Measurements from ENCODE around the gene TEX51. TPM values are rescaled to one million over a fixed set of nuclear protein-coding genes. Genes with fewer than 3 reads are reported as not detected.

Gene TEX51
- total RNA-seq, 1 experiment from 2014 or later: not detected

DNA sequence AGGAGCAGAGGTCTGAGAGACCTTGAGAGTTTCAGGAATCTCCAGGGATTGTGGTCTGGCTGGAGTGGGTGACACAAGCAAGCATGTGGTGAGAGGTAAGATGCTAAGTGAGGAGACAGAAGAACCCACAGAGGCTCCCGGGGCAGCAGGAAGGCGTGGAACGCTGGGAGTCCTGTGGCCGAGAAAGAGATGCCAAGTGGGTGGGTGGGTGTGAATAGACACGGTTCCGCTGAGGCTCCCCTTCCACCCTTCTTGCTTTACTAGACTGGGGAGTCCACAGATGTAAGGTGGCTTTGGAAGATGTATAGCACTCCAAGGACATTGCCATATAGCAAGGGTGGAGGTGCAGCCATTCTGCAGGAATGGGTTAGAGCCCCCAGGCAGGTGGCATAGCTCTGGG is 4.2 kb downstream of the TEX51 start:
- no peak for DNase-seq (ENCODE audit: low read depth, low spot score)
- in situ Hi-C loops (cut with HindIII; ENCODE audit: low pct_unique_long_range_greater_than_20kb, low sequenced_read_pairs): no loop called here

DNA sequence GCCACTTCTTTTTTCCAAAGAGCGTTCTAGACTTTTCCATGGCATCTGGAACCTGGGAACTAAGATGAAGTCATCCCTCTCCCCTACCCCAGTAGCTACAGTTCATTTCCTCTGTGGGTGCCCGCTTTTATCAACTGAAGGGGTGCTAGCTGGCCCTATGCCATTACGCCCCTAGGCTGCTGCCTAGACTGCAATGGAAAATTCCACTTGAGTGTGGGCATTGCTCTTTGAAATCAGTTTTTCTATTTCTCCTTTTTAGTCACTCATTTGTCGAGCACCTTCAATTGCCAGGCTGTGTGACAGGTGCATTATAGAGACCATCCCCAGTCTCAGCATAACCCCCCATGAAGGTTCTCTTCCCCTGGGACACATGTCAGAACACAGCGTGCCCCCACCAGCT is 7.3 kb downstream of the TEX51 start:
- no peak for DNase-seq (ENCODE audit: low read depth, low spot score)
- in situ Hi-C loops (cut with HindIII; ENCODE audit: low pct_unique_long_range_greater_than_20kb, low sequenced_read_pairs): no loop called here

DNA sequence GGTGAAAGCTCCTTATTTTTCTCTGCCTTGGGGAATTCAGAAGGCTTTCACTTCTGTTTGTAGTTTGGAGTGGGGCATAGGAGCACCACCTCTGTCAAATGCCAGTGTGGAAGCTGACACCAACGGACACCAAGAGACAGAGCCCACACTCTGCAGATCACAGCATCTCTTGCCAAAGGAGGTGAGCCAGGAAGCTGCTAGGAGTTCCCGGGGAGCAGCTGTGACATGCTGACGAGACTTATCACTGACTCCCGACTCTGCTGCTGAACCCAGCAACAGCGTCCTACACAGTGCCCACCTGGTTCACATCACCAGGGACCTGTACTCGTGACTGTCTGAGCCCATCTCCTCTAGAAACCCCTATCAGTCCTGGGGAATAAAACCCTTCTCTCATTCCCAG is 8.1 kb downstream of the TEX51 start:
- no peak for DNase-seq (ENCODE audit: low read depth, low spot score)
- in situ Hi-C loops (cut with HindIII; ENCODE audit: low pct_unique_long_range_greater_than_20kb, low sequenced_read_pairs): no loop called here

DNA sequence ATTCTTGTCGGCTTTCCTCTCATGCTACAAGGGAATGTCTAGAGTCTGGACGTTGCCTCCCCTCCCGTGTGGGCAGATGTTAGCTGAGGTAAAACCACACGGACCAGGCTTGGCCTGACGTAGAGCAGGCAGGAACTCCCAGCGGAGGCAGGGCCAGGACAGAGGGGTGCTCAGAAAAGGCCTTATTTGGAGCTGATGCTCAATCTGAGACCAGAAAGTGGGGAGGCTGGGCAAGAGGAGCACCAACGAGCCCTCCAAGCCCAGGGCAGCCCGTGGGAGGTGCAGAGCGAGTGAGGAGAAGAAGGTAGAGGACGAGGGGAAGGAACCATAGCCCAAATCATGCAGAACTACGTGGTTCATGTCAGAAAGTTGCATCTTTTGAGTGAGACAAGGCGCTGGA is 9.0 kb downstream of the TEX51 start:
- in situ Hi-C loops (cut with HindIII; ENCODE audit: low pct_unique_long_range_greater_than_20kb, low sequenced_read_pairs): no loop called here
- no peak for DNase-seq (ENCODE audit: low read depth, low spot score)

DNA sequence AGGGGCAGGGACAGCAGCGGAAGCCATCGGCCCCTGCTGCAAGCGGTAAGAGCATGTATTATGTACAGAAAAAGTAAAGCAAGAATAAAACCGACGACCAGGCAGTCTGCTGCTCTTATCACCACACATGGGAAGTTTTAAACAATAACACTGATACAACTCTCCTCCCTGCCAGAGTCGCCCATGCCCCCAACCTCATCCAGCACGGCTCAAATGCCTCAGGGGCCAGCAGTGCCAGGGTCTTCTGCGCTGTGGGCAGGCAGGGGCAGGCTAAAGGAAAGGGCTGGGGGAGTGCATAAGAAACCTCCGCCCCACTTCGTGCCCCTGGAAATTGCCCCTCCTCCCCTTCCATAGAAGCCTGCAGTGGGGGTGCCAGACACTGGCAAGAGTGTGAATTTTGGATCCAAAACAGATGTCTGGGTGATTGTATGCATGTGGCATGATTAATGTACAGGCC is 10.1 kb downstream of the TEX51 start:
- no peak for DNase-seq (ENCODE audit: low read depth, low spot score)
- in situ Hi-C loops (cut with HindIII; ENCODE audit: low pct_unique_long_range_greater_than_20kb, low sequenced_read_pairs): no loop called here

DNA sequence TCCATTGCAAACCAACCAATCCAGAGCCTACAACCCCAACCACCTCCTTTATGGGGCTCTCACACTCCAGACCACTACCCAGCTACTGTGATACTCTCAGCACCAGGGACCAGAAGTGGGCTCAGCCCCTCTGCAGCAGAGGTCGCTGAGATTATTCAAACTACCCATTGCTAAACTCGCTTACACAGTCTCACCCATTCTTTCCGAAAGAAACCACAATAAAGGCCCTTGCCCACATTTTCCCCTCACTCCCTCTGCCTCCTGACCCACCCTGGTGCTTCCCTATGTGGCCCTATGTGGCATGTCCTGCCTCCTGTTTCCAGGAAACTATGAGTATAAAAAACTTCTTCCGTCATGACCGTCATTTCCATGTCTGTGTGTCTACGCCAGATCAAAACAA is 10.7 kb downstream of the TEX51 start:
- no peak for DNase-seq (ENCODE audit: low read depth, low spot score)
- in situ Hi-C loops (cut with HindIII; ENCODE audit: low pct_unique_long_range_greater_than_20kb, low sequenced_read_pairs): no loop called here

DNA sequence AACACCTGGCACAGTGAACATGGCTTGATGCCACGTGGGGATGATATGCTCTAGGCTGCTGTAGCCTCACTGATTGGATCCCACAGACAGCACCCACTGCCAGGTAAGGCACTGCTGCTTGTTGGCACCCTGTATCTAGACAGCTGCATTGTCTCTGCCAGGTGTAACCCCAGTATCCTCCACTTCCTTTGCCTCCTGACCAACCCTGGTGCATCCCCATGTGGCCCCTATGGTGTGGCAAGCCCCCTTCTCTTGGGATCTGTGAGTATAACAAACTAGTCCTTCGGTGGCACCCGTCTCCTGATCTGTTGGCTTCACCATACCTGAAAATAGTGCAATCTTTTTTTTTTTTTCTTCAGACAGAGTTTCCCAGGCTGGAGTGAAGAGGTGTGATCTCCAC is 11.1 kb downstream of the TEX51 start:
- in situ Hi-C loops (cut with HindIII; ENCODE audit: low pct_unique_long_range_greater_than_20kb, low sequenced_read_pairs): no loop called here
- DNase-seq (ENCODE audit: low read depth, low spot score): no peak

DNA sequence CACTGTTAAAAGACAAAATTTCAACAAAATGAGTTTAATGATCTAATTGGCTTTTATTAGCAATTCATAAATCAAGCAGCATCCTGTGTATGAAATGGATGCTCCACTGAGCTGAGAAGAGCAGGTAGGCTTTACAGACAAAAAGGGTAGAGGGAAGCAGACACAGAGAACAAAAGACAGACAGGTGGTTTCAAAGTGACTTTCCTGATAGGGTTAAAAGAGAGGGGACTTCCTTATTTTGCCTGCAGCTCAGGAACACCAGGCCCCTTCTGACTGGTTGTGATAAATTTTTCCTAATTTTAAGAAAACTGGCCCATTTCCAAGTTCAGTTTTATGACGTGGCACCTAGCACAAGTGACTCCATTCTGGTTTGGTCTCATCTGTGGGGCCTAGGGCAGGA is 11.9 kb downstream of the TEX51 start:
- no peak for DNase-seq (ENCODE audit: low read depth, low spot score)
- in situ Hi-C loops (cut with HindIII; ENCODE audit: low pct_unique_long_range_greater_than_20kb, low sequenced_read_pairs): no loop called here

DNA sequence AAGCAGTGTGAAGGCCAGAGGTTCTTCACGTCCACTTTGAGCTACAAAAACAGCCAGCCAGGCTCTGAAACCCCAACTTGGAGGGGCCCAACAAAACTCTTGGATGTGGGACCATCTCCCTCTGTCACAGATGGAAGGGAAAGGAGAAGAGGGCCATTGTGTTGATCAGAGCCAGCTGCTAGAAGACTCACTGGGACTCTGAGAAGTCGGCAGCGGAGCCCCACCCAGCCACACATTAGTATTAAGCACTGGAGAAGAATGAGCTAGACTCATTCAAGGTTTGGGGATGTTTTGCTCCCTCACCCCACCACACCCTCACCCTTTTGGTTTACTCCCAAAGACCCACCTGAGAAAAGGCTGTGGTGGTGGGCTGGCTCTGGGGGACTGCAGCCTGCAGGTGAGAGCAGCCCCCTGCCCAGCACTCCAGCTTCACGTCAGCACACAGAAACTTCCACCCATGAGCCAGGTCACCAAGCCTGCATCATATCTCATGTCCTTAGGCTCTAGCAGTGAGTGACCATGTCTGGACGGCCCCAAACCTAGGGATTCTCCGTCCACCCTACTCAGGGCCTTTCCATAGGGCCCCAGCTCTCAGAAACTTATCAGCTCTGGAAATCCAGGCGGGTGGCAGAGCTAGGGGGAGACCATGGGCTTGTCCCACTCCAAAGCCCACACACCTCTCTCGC is 12.6 kb downstream of the TEX51 start:
- in situ Hi-C loops (cut with HindIII; ENCODE audit: low pct_unique_long_range_greater_than_20kb, low sequenced_read_pairs): no loop called here

DNA sequence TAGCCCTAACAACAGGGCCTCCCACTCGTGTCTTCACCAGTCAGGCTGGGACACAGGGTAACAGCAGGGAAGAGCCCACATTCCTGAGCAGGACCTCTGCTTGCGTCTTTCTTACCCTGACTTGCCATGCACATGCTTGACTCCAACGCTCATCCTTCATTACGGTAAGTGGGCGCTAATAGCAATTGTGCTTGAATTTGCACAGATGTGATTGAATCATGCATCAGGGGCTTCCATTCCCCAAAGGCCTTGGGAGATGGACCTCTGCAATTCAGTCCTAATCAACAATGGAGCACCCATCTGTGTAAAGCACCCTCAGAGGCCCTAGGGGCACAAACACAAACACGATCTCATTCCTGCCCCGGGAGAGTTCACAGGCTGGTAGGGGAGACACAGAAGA is 13.5 kb downstream of the TEX51 start:
- in situ Hi-C loops (cut with HindIII; ENCODE audit: low pct_unique_long_range_greater_than_20kb, low sequenced_read_pairs): no loop called here

More for the DNA sequence above, 12.6 kb downstream of the TEX51 start:
- no peak for DNase-seq (ENCODE audit: low read depth, low spot score)

DNA sequence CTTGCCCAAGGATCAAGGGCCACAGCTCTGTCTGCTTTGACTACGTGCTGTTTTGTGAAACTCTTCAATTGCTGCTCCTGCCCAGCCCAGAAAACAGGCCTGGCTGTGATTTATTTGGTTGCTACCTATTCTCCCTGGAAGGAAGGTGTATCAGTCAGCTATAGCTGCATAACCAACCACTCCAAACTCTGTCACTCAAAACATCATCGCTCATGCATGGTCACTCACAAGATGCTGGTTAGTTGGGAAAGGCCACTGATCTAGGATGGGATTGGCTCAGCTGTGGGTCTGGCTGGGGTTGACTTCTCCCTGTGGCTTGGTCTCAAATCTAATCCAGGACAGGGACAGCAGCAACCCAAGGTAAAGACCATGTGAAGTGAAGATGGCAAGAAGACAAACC is 14.6 kb downstream of the TEX51 start:
- no peak for DNase-seq (ENCODE audit: low read depth, low spot score)
- in situ Hi-C loops (cut with HindIII; ENCODE audit: low pct_unique_long_range_greater_than_20kb, low sequenced_read_pairs): no loop called here

More for the DNA sequence above, 13.5 kb downstream of the TEX51 start:
- no peak for DNase-seq (ENCODE audit: low read depth, low spot score)

DNA sequence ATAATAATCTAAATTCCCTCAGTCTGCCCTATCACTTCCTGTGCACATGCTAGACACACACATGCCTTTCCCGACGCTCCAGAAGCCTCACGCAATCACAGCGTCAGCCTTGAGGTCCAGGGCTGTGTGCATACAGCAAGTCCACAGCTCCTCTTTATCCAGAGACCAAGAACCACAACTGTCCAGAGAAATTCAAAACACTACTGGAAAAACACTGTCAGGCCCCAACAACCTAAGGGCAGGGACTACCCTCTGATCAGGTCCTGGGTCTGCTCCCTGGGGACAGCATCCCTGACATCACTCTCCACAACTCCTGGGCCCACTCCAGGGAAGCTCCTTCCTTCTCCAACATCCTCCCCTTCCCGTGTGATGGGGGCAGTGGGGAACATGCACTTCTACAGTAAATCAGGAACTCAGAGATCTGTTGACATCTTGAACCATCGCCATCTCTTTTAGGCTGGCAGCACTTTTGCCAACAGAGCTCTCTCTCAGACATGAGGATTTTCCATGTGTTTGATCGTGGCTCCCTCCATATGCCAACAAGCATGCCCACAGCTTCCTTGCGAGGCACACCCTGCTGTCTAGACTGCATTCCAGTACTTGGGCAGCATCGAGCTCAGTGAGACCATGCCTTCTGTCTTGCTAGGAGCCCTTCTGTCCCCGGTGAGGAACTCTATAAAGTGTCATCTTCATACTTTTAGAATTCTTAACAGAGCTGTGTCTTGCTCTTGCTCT is 15.4 kb downstream of the TEX51 start:
- in situ Hi-C loops (cut with HindIII; ENCODE audit: low pct_unique_long_range_greater_than_20kb, low sequenced_read_pairs): no loop called here
- no peak for DNase-seq (ENCODE audit: low read depth, low spot score)

DNA sequence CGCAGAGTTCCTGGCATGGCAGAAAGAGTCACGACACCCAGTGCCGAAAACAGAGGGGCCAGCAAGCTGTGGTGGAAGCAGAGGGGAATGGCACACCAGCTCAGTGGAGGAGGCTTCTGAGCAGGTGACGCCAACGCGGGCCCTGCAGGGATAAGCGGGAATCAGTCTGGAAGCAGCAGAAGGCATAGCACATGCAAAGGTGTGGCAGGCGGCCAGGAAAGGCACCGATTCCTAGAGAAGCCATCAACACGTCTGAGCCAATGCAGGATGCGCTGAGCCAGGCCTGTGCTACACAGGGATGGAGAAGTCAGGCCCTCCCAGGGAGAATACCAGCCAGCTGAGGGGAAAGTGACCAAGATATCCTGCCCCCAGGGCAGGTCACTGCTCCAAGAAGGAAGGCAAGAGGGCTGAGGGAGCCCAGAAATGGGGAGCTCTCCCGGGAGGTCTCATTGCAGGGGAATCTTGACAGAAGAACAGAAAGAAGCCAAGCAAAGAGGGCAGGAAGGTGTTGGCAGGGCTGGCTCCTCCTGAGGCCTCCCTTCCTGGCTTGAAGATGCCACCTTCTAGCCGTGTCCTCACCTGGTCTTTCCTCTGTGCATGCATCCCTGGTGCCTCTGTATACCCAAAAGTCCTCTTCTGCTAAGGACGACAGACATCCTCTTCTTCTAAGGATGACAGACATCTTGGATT is 16.3 kb downstream of the TEX51 start:
- DNase-seq (ENCODE audit: low read depth, low spot score): no peak

DNA sequence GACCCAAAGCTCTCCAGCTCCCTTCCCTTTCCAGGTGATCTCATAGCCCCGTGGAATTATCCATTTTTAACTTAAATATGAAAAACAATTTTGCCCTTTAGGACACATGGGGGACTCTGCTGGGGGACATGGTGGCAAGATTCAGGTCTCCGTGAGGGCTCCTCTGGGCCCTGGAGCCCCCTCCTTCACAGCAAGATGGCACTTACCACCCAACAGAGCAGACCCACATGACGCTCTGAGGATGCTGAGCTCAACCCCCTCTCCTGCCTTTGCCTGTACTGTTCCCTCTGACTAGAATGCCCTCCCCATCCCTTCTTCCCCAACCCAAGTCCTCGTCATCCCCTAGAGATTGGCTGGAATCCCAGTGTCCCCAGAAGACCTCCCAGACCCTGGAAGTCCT is 17.2 kb downstream of the TEX51 start:
- in situ Hi-C loops (cut with HindIII; ENCODE audit: low pct_unique_long_range_greater_than_20kb, low sequenced_read_pairs): no loop called here
- DNase-seq (ENCODE audit: low read depth, low spot score): no peak

More for the DNA sequence above, 16.3 kb downstream of the TEX51 start:
- in situ Hi-C loops (cut with HindIII; ENCODE audit: low pct_unique_long_range_greater_than_20kb, low sequenced_read_pairs): no loop called here

DNA sequence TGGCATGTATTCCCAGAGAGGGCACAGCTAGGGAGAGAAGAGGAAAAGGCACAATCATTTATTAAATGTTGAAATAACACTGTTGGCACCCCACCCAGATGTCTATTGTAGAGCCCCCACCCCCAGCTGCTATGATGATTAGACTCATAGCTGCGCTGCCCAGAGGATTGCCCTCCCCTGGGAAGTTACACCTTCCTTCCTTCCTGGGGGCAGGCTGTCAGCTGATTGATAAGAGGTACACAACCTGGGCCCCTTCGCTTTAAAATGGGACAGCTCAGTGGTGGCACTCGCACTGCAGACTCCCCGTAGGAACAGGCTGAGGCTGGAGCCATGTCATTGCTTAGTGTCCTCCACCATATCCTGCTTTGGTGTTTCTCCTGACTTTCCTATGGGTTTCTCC is 18.1 kb downstream of the TEX51 start:
- DNase-seq (ENCODE audit: low read depth, low spot score): no peak
- in situ Hi-C loops (cut with HindIII; ENCODE audit: low pct_unique_long_range_greater_than_20kb, low sequenced_read_pairs): no loop called here

DNA sequence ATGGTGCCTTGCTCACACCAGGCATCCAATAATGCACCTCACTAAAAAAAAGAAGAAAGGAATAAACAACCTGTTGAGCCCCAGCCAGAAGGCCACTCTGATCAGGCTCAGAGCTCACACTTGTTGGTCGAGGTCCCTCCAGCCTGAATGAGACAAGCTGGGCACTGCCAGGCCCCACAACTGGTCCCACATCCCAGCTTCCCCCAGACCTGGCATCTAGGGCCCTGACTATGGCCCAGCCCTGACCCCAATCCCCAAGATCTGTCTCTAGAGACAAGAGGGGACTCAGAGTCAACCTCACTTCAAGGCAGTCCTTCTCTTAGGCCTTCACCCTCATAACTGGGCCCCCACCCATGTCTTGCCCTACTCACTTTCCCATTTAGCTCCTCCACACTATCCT is 22.4 kb downstream of the TEX51 start:
- in situ Hi-C loops (cut with HindIII; ENCODE audit: low pct_unique_long_range_greater_than_20kb, low sequenced_read_pairs): no loop called here

DNA sequence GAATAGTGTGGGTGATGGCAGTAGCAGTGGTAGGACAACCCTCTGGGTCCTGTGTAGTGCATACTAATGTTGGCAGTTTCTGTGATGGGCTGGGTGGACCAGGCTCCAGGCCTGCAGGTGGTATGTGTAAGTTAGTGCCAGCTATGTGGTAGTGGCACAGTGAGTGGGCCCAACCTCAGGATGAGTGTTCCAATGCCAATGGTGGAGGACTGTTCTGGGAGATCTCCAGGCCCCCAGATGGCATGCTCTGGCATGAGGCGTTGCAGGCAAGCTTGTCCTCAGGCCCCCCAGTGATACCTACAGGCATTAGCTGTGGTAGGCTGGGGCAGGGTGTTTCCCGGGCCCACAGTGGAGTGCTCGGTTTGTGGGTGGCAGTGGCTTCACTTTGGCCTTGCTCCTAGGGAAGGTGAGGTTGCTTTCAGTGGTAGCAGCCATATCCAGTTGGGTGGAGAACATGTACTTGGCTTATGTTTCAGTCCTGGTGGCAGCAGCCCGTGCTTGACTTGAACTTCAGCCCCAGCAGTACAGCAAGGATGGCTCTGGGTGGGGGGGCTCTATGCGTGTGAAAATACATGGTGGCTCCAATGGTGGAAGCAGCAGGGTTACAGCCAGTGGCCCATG is 32.4 kb downstream of the TEX51 start:
- in situ Hi-C loops (cut with HindIII; ENCODE audit: low pct_unique_long_range_greater_than_20kb, low sequenced_read_pairs): no loop called here
- no peak for DNase-seq (ENCODE audit: low read depth, low spot score)

More for the DNA sequence above, 22.4 kb downstream of the TEX51 start:
- no peak for DNase-seq (ENCODE audit: low read depth, low spot score)

DNA sequence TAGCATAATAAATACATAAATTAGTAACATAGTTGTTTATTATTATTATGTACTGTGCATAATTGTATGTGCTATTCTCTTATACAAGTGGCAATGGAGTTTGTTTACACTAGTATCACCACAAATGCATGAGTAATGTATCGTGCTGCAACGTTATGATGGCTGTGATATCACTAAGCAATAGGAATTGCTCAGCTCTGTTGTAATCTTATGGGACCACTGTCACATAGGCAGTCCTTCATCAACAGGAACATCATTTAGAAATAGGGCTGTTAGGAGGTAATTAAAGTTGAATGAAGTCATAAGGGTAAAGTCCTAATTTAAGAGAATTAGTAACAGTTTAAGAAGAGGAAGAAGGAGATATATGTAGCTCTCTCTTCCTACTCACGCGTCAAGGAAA is 33.8 kb downstream of the TEX51 start:
- in situ Hi-C loops (cut with HindIII; ENCODE audit: low pct_unique_long_range_greater_than_20kb, low sequenced_read_pairs): no loop called here
- DNase-seq (ENCODE audit: low read depth, low spot score): no peak
